ENCODE data around the gene CAPS. TPM values are rescaled to one million over a fixed set of nuclear protein-coding genes. Genes with fewer than 3 reads are reported as not detected.

CAPS gene
- total and polyA plus RNA-seq, 4 donors, result 90.2 to 360 (median 223) TPM

DNA sequence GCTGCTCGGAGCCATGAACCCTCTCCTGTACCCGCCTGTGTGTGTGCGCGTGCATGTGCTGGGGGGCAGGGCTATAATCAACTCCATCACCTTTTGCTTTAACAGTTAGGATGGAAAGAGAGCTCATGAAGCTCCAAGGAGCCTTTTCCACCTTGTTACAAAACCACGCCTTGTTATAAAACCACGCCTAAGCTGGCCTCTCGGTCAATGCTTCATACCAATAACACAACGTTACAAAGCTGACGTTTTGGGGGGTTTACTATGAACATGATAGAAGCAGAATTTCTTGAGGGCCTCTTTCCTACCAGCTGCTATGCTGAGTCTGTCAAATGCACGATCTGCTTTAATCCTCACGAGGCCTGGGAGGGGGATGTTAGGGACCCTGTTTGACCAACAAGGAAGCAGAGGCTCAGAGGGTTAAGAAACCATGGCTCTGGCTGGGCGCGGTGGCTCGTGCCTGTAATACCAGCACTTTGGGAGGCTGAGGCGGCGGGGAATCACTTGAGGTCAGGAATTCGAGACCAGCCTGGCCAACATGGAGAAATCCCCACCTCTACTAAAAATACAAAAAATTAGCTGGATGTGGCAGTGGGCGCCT, 11.9 kb downstream of the CAPS start:
- 95 to 97% methylated on average over 18 of the region's 18 CpGs for WGBS, 2 donors
- TF ChIP-seq, protein P1, sequence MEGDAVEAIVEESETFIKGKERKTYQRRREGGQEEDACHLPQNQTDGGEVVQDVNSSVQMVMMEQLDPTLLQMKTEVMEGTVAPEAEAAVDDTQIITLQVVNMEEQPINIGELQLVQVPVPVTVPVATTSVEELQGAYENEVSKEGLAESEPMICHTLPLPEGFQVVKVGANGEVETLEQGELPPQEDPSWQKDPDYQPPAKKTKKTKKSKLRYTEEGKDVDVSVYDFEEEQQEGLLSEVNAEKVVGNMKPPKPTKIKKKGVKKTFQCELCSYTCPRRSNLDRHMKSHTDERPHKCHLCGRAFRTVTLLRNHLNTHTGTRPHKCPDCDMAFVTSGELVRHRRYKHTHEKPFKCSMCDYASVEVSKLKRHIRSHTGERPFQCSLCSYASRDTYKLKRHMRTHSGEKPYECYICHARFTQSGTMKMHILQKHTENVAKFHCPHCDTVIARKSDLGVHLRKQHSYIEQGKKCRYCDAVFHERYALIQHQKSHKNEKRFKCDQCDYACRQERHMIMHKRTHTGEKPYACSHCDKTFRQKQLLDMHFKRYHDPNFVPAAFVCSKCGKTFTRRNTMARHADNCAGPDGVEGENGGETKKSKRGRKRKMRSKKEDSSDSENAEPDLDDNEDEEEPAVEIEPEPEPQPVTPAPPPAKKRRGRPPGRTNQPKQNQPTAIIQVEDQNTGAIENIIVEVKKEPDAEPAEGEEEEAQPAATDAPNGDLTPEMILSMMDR (IDR thresholded peaks at IDR 0.05; ENCODE audit: control extremely low read depth, extremely low read depth), result no peak
- Histone ChIP-seq H3K36me3 (ENCODE audit: control insufficient read depth in 4 of 4, insufficient read depth in 4 of 4, low read length in 4 of 4) (peaks cover 18 to 85% (median 61%) of the 10 kb centered on the region in 4 donors), H3K4me1 (ENCODE audit: control insufficient read depth in 5 of 5, insufficient read depth in 5 of 5, low read length in 5 of 5) (no peaks in the 10 kb centered on the region), H3K27me3 (ENCODE audit: control insufficient read depth in 3 of 3, insufficient read depth in 3 of 3, low read length in 2 of 3) (no peaks in the 10 kb centered on the region), H3K27ac (ENCODE audit: low read depth in 1 of 2, low read length in 1 of 2) (no peak overlapping the region), H3K9me3 (ENCODE audit: control insufficient read depth in 4 of 4, insufficient read depth in 3 of 4, low read length in 3 of 4) (no peaks in the 10 kb centered on the region), H3K4me3 (no peak overlapping the region), H3K9ac (ENCODE audit: insufficient read depth in 1 of 2, low read length in 2 of 2) (no peak overlapping the region)
- DNase-seq, result no peak
- no peak for ATAC-seq (ENCODE audit: insufficient read depth, low FRiP score)

DNA sequence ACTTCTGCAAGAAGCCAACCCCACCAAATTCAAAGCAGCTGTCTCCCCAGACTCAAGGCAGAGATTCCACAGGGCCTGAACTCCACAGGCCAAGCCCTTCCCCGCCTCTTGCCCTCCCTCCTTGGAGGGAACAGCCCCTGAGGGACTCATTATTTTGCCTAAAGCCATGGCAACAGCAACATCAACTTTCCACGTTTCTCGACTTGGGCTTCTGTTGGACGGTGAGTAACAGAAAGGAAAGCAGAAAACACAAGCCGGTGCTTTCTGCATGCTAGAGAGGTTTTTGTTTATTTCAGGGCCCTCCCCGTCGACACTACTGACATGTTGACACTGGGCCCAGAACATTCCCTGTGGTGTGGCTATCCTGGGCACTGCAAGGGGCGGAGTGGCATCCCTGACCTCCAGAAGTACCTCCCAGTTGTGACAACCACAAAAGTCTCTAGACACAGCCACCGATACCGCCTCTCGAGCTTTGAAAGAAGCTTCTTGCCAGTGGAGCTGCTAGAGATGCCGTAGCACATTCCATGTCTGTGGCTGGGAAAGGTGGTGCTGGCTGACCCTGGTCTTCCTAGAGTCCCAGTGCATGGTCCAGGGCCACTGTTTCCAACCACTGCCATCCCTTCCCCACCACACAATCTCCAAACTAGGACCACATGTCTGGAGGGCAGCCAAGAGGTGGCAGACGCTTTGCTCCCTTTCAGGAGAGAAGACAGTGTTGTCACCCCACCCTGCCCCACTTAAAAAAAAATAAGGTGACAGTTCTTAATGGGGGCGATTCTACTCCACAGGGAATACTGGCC, 12.8 kb downstream of the CAPS start:
- Histone ChIP-seq H3K36me3 (ENCODE audit: control insufficient read depth in 4 of 4, insufficient read depth in 4 of 4, low read length in 4 of 4) (peaks cover 18 to 80% (median 61%) of the 10 kb centered on the region in 4 donors), H3K9ac (ENCODE audit: insufficient read depth in 1 of 2, low read length in 2 of 2) (no peak overlapping the region), H3K27ac (ENCODE audit: low read depth in 1 of 2, low read length in 1 of 2) (peak overlapping the region; percentile 46 to 63), H3K27me3 (ENCODE audit: control insufficient read depth in 3 of 3, insufficient read depth in 3 of 3, low read length in 2 of 3) (no peaks in the 10 kb centered on the region), H3K4me3 (no peak overlapping the region), H3K9me3 (ENCODE audit: control insufficient read depth in 4 of 4, insufficient read depth in 3 of 4, low read length in 3 of 4) (no peaks in the 10 kb centered on the region), H3K4me1 (ENCODE audit: control insufficient read depth in 5 of 5, insufficient read depth in 5 of 5, low read length in 5 of 5) (no peaks in the 10 kb centered on the region)
- WGBS, 2 donors, result 82 to 88% methylated on average over 14 of the region's 14 CpGs
- ATAC-seq (ENCODE audit: insufficient read depth, low FRiP score) (no peak), DNase-seq (peak in 1 of 3 donors; percentile 44)
- TF ChIP-seq, protein P1 (IDR thresholded peaks at IDR 0.05; ENCODE audit: control extremely low read depth, extremely low read depth), result no peak

DNA sequence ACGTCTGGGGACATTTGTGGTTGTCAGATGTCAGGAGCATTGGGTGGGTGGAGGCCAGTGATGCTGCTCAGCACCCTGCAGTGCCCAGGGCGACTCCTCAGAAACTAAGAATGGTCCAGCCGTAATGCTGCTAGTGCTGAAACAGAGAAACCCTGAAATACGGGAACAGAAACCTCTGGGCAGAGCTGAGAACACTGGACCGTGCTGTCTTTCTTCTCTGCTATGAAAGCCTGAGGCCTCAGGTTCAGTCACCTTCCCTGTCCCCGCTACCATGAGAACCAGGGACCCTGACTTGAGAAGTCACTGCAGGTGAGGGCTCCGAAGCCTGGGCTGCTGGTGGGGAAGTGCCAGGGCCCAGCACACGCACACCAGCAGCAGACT, 13.4 kb downstream of the CAPS start:
- peaks cover 0 to 5% (median 4%) of the 10 kb centered on the region in 5 donors for H3K4me1 ChIP-seq (ENCODE audit: control insufficient read depth in 5 of 5, insufficient read depth in 5 of 5, low read length in 5 of 5)
- no peaks in the 10 kb centered on the region for H3K9me3 ChIP-seq (ENCODE audit: control insufficient read depth in 4 of 4, insufficient read depth in 3 of 4, low read length in 3 of 4)
- no peak for DNase-seq
- H3K27me3 ChIP-seq (ENCODE audit: control insufficient read depth in 3 of 3, insufficient read depth in 3 of 3, low read length in 2 of 3), result no peaks in the 10 kb centered on the region
- H3K4me3 ChIP-seq, result no peak overlapping the region
- H3K27ac ChIP-seq (ENCODE audit: low read depth in 1 of 2, low read length in 1 of 2), result peak overlapping the region; percentile 46 to 63
- TF ChIP-seq, protein P1 (IDR thresholded peaks at IDR 0.05; ENCODE audit: control extremely low read depth, extremely low read depth), result no peak
- H3K36me3 ChIP-seq (ENCODE audit: control insufficient read depth in 4 of 4, insufficient read depth in 4 of 4, low read length in 4 of 4), result peaks cover 18 to 81% (median 56%) of the 10 kb centered on the region in 4 donors
- ATAC-seq (ENCODE audit: insufficient read depth, low FRiP score), result no peak
- 91 to 93% methylated on average over 8 of the region's 8 CpGs for WGBS, 2 donors
- H3K9ac ChIP-seq (ENCODE audit: insufficient read depth in 1 of 2, low read length in 2 of 2), result no peak overlapping the region
